Osteocyte (in vitro differentiated cells): Measurements from ENCODE around the gene RANBP1. TPM values are rescaled to one million over a fixed set of nuclear protein-coding genes. Genes with fewer than 3 reads are reported as not detected.

Experiments used
- DNase-seq: peaks from one replicate; pipeline ENCODE4 v3.0.0; 2021; ENCODE audit warnings: mixed read lengths; ENCODE audit not compliant: unreplicated experiment; ENCODE audit errors: extremely low spot score
- H3K27ac Mint-ChIP-seq: one replicate; pipeline ENCODE4 v1.8.0; 2021; ENCODE audit warnings: mild to moderate bottlenecking, mixed read lengths; ENCODE audit not compliant: unreplicated experiment
- H3K27me3 Mint-ChIP-seq: one replicate; pipeline ENCODE4 v1.8.0; 2021; ENCODE audit warnings: mixed read lengths; ENCODE audit not compliant: unreplicated experiment
- H3K36me3 Mint-ChIP-seq: one replicate; pipeline ENCODE4 v1.8.0; 2021; ENCODE audit warnings: mixed read lengths; ENCODE audit not compliant: unreplicated experiment
- H3K4me1 Mint-ChIP-seq: one replicate; pipeline ENCODE4 v1.8.0; 2021; ENCODE audit warnings: mixed read lengths; ENCODE audit not compliant: unreplicated experiment
- H3K4me3 Mint-ChIP-seq: one replicate; pipeline ENCODE4 v1.8.0; 2021; ENCODE audit warnings: mild to moderate bottlenecking, moderate library complexity, mixed read lengths; ENCODE audit not compliant: unreplicated experiment
- H3K9me3 Mint-ChIP-seq: one replicate; pipeline ENCODE4 v1.8.0; 2021; ENCODE audit warnings: mixed read lengths; ENCODE audit not compliant: unreplicated experiment
- CTCF ChIP-seq: fragments of 200-600 bp; sonication (generic); IDR thresholded peaks from 2 replicates; pipeline ENCODE4 v1.5.0; 2021; ENCODE audit warnings: antibody characterized with exemption, mild to moderate bottlenecking, moderate library complexity
- total RNA-seq: library from RNA; stranded (reverse); gene quantifications from 2 replicates; pipeline ENCODE4 v1.2.1, GENCODE V29; 2021

RANBP1 gene
- total RNA-seq, 1 donor from 2014 or later, result 104 TPM

DNA sequence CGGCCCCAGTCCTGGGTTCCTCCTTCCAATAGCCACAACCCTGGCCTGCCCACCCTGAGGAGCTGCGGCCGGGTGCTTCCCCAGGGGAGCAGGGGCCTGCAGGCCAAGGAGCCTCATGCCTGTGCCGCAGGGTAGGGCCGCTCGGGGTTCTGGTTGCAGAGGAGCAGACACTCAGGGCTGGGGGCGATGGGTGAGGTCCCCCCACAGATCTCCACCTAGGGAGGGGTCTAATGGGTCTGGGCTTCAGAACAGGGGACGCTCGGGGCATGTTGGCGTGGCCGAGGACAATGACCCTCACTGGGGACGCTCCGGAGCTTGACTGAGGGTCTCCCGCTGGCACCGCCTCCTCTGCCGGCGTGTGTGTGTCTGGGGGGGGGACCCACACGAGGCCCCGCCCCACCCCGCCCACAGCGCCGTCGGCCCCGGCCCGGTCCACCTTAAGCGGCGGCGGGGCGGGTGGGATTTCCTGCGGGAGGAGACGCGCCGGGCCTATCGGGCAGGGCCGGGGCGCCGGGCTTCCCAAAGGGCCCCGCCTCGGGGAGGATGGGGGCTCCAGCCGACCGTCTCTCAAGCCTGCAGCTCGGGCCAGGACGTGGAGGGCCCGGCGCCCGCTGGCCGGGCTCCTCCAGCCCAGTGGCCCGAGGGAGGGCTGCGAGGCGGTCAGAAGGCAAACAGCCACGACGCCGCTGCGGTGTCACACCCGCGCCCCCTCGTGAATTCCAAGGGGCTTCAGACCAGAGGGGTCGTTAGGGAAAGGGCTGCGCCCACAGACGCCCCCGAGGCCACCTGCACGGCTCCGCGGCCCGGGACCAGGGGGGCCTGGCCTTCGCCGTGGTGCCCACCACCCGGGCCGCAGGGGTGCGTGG, 15.1 kb downstream of the RANBP1 start:
- H3K4me3 Mint-ChIP-seq, result peak overlapping the region; percentile 55
- peaks cover 20% of the 10 kb centered on the region for H3K4me1 Mint-ChIP-seq
- no peaks in the 10 kb centered on the region for H3K27me3 Mint-ChIP-seq
- no peaks in the 10 kb centered on the region for H3K9me3 Mint-ChIP-seq
- no peak overlapping the region for H3K27ac Mint-ChIP-seq
- peak; percentile 91 for DNase-seq
- TF ChIP-seq CTCF, result no peak
- H3K36me3 Mint-ChIP-seq, result peaks cover 9% of the 10 kb centered on the region

DNA sequence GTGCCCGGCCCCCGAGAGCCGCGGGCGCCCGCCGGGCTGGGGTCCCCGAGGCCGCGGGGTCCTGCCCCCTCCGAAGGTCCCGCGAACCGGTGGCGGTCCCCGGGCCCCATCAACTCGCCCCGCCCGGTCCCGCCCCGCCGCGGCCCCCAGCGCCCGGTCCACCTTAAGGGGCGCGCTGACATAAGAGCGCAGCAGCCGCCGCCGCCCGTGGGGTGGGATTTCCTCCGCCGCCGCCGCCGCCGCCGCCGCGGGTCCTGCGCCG, 15.6 kb downstream of the RANBP1 start, which contains the start of gene ZDHHC8:
Gene ZDHHC8, plus strand, starts transcription at position 208 of the 262 bp plus-strand sequence. CDS start 144 bp downstream, outside the sequence.
- TF ChIP-seq CTCF, result no peak
- peaks cover 6% of the 10 kb centered on the region for H3K36me3 Mint-ChIP-seq
- no peaks in the 10 kb centered on the region for H3K9me3 Mint-ChIP-seq
- H3K27ac Mint-ChIP-seq, result no peak within 1 kb of the TSS
- peak within 1 kb of the TSS; percentile 68 for H3K4me3 Mint-ChIP-seq
- H3K27me3 Mint-ChIP-seq, result no peaks in the 10 kb centered on the region
- DNase-seq, result no peak
- peaks cover 24% of the 10 kb centered on the region for H3K4me1 Mint-ChIP-seq

GRCh38 chr22:20131859-20132685, 16.2 kb downstream of the RANBP1 start:
- Mint-ChIP-seq H3K27me3 (no peaks in the 10 kb centered on the region), H3K4me3 (peak overlapping the region; percentile 68), H3K27ac (no peak overlapping the region), H3K36me3 (peaks cover 6% of the 10 kb centered on the region), H3K9me3 (no peaks in the 10 kb centered on the region), H3K4me1 (peaks cover 24% of the 10 kb centered on the region)
- TF ChIP-seq CTCF, result no peak
- no peak for DNase-seq

- Mint-ChIP-seq H3K27me3 (no peaks in the 10 kb centered on the region), H3K36me3 (peaks cover under 1% of the 10 kb centered on the region), H3K9me3 (no peaks in the 10 kb centered on the region), H3K4me1 (peaks cover 29% of the 10 kb centered on the region), H3K4me3 (peak overlapping the region; percentile 68), H3K27ac (no peak overlapping the region)
- DNase-seq, result no peak
- no peak for TF ChIP-seq CTCF
Measured at GRCh38 chr22:20132686-20133246, 16.9 kb downstream of the RANBP1 start.
